ENCODE measurements around the gene DNM2. TPM values are rescaled to one million over a fixed set of nuclear protein-coding genes. Genes with fewer than 3 reads are reported as not detected.
"Not testable (repeated sequence)": the region's sequence is repeated elsewhere in the genome, so short reads cannot be mapped to it uniquely, and the experiment has no call there.

DNM2 gene
- total RNA-seq, 1 donor from 2014 or later, result 129 TPM

DNA sequence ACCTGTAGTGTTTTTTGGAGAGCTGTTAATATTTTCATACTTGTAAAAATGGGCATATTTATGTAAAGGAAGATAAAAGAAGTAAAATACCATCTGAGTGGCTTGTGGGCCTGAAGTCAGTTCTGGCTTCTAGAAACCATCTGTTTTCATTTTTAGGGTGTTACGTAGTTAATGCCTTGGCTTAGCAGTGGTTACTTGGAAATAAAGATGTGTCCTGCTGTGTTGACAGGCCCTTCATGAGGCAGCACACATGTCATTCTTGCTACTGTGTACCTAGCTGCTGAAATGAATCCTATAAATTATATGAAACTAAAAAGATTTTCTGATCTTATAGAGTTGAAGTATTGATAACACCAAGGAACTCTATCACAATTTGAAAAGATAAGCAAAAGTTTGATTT is 47.7 kb upstream of the DNM2 start:
- H3K4me1 Mint-ChIP-seq (ENCODE audit: low read depth, unreplicated experiment), result peaks cover 14% of the 10 kb centered on the region
- H4K20me1 ChIP-seq (ENCODE audit: insufficient read depth, low read length), result peaks cover 96% of the 10 kb centered on the region
- no peak overlapping the region for H3K9ac ChIP-seq (ENCODE audit: low read length)
- peaks cover 7% of the 10 kb centered on the region for H3K36me3 Mint-ChIP-seq (ENCODE audit: low read depth, unreplicated experiment)
- H3K27me3 Mint-ChIP-seq (ENCODE audit: low read depth, unreplicated experiment), result no peaks in the 10 kb centered on the region
- no peak overlapping the region for H3K4me3 Mint-ChIP-seq (ENCODE audit: unreplicated experiment)
- no peaks in the 10 kb centered on the region for H3K9me3 ChIP-seq (ENCODE audit: insufficient read depth, low read depth, low read length)
- FAIRE-seq, result no peak
- H3K27me3 ChIP-seq (ENCODE audit: insufficient read depth, low read length), result no peaks in the 10 kb centered on the region
- TF ChIP-seq, protein P1, sequence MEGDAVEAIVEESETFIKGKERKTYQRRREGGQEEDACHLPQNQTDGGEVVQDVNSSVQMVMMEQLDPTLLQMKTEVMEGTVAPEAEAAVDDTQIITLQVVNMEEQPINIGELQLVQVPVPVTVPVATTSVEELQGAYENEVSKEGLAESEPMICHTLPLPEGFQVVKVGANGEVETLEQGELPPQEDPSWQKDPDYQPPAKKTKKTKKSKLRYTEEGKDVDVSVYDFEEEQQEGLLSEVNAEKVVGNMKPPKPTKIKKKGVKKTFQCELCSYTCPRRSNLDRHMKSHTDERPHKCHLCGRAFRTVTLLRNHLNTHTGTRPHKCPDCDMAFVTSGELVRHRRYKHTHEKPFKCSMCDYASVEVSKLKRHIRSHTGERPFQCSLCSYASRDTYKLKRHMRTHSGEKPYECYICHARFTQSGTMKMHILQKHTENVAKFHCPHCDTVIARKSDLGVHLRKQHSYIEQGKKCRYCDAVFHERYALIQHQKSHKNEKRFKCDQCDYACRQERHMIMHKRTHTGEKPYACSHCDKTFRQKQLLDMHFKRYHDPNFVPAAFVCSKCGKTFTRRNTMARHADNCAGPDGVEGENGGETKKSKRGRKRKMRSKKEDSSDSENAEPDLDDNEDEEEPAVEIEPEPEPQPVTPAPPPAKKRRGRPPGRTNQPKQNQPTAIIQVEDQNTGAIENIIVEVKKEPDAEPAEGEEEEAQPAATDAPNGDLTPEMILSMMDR (IDR thresholded peaks at IDR 0.05; ENCODE audit: insufficient read depth, low read depth, low read length), result no peak
- no peak for TF ChIP-seq EZH2 (IDR thresholded peaks at IDR 0.05; ENCODE audit: insufficient read depth, low read length)
- H3K27ac ChIP-seq (ENCODE audit: low read depth, low read length), result no peak overlapping the region
- no peak overlapping the region for H2AFZ ChIP-seq (ENCODE audit: low read depth, low read length)
- H3K4me3 ChIP-seq (ENCODE audit: insufficient read depth, low read depth, low read length), result no peak overlapping the region
- H3K36me3 ChIP-seq (ENCODE audit: insufficient read depth, low read length), result peaks cover 31% of the 10 kb centered on the region
- no peak for DNase-seq (ENCODE audit: low read depth)
- peak overlapping the region; percentile 18 for H3K27ac Mint-ChIP-seq (ENCODE audit: unreplicated experiment)
- H3K79me2 ChIP-seq (ENCODE audit: insufficient read depth, low read length), result peaks cover 99% of the 10 kb centered on the region
- no peaks in the 10 kb centered on the region for H3K9me3 Mint-ChIP-seq (ENCODE audit: unreplicated experiment)
- H3K4me1 ChIP-seq (ENCODE audit: insufficient read depth, low read length), result peaks cover 6% of the 10 kb centered on the region
- no peak overlapping the region for H3K4me2 ChIP-seq (ENCODE audit: low read length)

DNA sequence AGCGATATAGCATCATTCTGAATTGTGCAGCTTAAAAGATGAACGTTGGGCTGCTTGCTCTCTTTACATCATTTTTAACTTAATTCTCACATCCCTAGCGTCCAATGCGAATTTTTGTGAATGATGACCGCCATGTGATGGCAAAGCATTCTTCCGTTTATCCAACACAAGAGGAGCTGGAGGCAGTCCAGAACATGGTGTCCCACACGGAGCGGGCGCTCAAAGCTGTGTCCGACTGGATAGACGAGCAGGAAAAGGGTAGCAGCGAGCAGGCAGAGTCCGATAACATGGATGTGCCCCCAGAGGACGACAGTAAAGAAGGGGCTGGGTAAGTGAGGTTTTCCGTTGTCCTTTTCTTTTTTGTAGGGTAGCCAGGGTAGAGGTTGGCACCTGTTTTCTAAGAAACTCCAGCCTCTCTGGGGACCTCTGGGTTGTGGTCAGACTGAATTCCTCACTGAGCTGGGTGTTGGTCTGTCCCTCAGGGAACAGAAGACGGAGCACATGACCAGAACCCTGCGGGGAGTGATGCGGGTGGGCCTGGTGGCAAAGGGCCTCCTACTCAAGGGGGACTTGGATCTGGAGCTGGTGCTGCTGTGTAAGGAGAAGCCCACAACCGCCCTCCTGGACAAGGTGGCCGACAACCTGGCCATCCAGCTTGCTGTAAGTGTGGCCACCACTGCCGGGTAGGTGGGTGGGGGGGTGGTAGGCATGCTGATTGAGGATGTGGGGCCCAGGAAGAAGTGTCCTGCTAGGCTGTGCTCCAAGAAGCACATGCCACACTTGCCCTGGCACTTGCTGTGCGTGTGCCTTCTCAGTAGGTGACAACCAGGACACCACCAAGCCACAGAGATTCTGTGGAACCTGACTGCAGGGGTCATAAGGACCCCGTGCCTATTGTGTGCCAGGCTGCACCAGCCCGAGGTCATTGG is 46.7 kb upstream of the DNM2 start:
- TF ChIP-seq, protein P1 (IDR thresholded peaks at IDR 0.05; ENCODE audit: insufficient read depth, low read depth, low read length), result no peak
- no peak for TF ChIP-seq EZH2 (IDR thresholded peaks at IDR 0.05; ENCODE audit: insufficient read depth, low read length)
- FAIRE-seq, result no peak
- no peak for DNase-seq (ENCODE audit: low read depth)
- Histone ChIP-seq H3K9me3 (ENCODE audit: insufficient read depth, low read depth, low read length) (no peaks in the 10 kb centered on the region), H3K36me3 (ENCODE audit: insufficient read depth, low read length) (peaks cover 31% of the 10 kb centered on the region), H3K27ac (ENCODE audit: low read depth, low read length) (no peak overlapping the region), H3K79me2 (ENCODE audit: insufficient read depth, low read length) (peaks cover 99% of the 10 kb centered on the region), H3K9ac (ENCODE audit: low read length) (no peak overlapping the region), H4K20me1 (ENCODE audit: insufficient read depth, low read length) (peaks cover 95% of the 10 kb centered on the region), H3K4me3 (ENCODE audit: insufficient read depth, low read depth, low read length) (no peak overlapping the region), H3K27me3 (ENCODE audit: insufficient read depth, low read length) (no peaks in the 10 kb centered on the region), H3K4me1 (ENCODE audit: insufficient read depth, low read length) (peaks cover 6% of the 10 kb centered on the region), H3K4me2 (ENCODE audit: low read length) (peak overlapping the region; percentile 22), H2AFZ (ENCODE audit: low read depth, low read length) (no peak overlapping the region)
- H3K9me3 Mint-ChIP-seq (ENCODE audit: unreplicated experiment), result no peaks in the 10 kb centered on the region
- peak overlapping the region; percentile 62 for H3K27ac Mint-ChIP-seq (ENCODE audit: unreplicated experiment)
- peaks cover 7% of the 10 kb centered on the region for H3K36me3 Mint-ChIP-seq (ENCODE audit: low read depth, unreplicated experiment)
- H3K4me3 Mint-ChIP-seq (ENCODE audit: unreplicated experiment), result no peak overlapping the region
- no peaks in the 10 kb centered on the region for H3K27me3 Mint-ChIP-seq (ENCODE audit: low read depth, unreplicated experiment)
- H3K4me1 Mint-ChIP-seq (ENCODE audit: low read depth, unreplicated experiment), result peaks cover 14% of the 10 kb centered on the region

DNA sequence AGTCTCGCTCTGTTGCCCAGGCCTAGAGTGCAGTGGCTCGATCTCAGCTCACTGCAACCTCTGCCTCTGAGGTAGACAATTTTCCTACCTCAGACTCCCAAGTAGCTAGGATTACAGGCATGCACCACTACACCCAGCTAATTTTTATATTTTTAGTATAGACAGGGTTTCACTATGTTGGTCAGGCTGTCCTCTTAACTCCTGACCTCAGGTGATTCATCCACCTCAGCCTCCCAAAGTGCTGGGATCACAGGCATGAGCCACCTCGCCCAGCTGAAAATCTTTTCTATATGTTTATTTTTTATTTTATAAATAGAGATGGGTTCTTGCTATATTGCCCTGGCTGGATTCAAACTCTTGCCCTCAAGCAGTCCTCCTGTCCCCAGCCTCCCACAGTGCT is 46.0 kb upstream of the DNM2 start:
- H3K4me3 Mint-ChIP-seq (ENCODE audit: unreplicated experiment); H3K27ac Mint-ChIP-seq (ENCODE audit: unreplicated experiment); H3K9ac ChIP-seq (ENCODE audit: low read length); H3K9me3 Mint-ChIP-seq (ENCODE audit: unreplicated experiment); H3K27ac ChIP-seq (ENCODE audit: low read depth, low read length); H3K27me3 Mint-ChIP-seq (ENCODE audit: low read depth, unreplicated experiment); H3K36me3 Mint-ChIP-seq (ENCODE audit: low read depth, unreplicated experiment); H3K27me3 ChIP-seq (ENCODE audit: insufficient read depth, low read length); H3K4me1 ChIP-seq (ENCODE audit: insufficient read depth, low read length); H3K4me3 ChIP-seq (ENCODE audit: insufficient read depth, low read depth, low read length); FAIRE-seq; DNase-seq (ENCODE audit: low read depth); H2AFZ ChIP-seq (ENCODE audit: low read depth, low read length); H3K9me3 ChIP-seq (ENCODE audit: insufficient read depth, low read depth, low read length): not testable (repeated sequence)
- peaks cover 14% of the 10 kb centered on the region for H3K4me1 Mint-ChIP-seq (ENCODE audit: low read depth, unreplicated experiment)
- peaks cover 97% of the 10 kb centered on the region for H3K79me2 ChIP-seq (ENCODE audit: insufficient read depth, low read length)
- peak overlapping the region; percentile 22 for H3K4me2 ChIP-seq (ENCODE audit: low read length)
- peaks cover 33% of the 10 kb centered on the region for H3K36me3 ChIP-seq (ENCODE audit: insufficient read depth, low read length)
- peaks cover 92% of the 10 kb centered on the region for H4K20me1 ChIP-seq (ENCODE audit: insufficient read depth, low read length)

DNA sequence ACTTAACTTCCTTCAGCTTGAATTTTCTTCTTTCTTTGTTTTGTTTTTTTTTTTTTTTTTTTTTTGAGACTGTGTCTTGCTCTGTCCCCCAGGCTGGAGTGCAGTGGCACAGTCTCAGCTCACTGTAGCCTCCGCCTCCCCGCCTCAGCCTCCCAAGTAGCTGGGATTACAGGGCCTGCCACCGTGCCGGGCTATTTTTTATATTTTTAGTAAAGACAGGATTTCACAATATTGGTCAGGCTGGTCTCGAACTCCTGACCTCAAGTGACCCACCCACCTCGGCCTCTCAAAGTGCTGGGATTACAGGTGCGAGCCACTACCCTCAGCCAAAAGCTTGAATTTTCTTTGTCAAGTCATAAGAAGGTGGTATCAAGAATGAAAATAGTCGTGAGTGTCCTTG is 42.7 kb upstream of the DNM2 start:
- H3K4me2 ChIP-seq (ENCODE audit: low read length); H3K9me3 Mint-ChIP-seq (ENCODE audit: unreplicated experiment); H3K9me3 ChIP-seq (ENCODE audit: insufficient read depth, low read depth, low read length); DNase-seq (ENCODE audit: low read depth); H2AFZ ChIP-seq (ENCODE audit: low read depth, low read length); H3K27ac ChIP-seq (ENCODE audit: low read depth, low read length); H3K27me3 Mint-ChIP-seq (ENCODE audit: low read depth, unreplicated experiment); H3K4me3 Mint-ChIP-seq (ENCODE audit: unreplicated experiment); H3K27me3 ChIP-seq (ENCODE audit: insufficient read depth, low read length); H3K27ac Mint-ChIP-seq (ENCODE audit: unreplicated experiment); FAIRE-seq; H3K9ac ChIP-seq (ENCODE audit: low read length); H3K4me3 ChIP-seq (ENCODE audit: insufficient read depth, low read depth, low read length); H3K4me1 ChIP-seq (ENCODE audit: insufficient read depth, low read length): not testable (repeated sequence)
- peaks cover 94% of the 10 kb centered on the region for H3K79me2 ChIP-seq (ENCODE audit: insufficient read depth, low read length)
- H4K20me1 ChIP-seq (ENCODE audit: insufficient read depth, low read length), result peaks cover 92% of the 10 kb centered on the region
- H3K36me3 Mint-ChIP-seq (ENCODE audit: low read depth, unreplicated experiment), result peaks cover 10% of the 10 kb centered on the region
- H3K36me3 ChIP-seq (ENCODE audit: insufficient read depth, low read length), result peaks cover 61% of the 10 kb centered on the region
- peaks cover 12% of the 10 kb centered on the region for H3K4me1 Mint-ChIP-seq (ENCODE audit: low read depth, unreplicated experiment)

All from astrocyte (in vitro differentiated cells and primary cell).